Left renal cortex interstitium (tissue), 4 donors: ENCODE results near the gene ATF6. TPM values are rescaled to one million over a fixed set of nuclear protein-coding genes. Genes with fewer than 3 reads are reported as not detected.
"Not testable (repeated sequence)": the region's sequence is repeated elsewhere in the genome, so short reads cannot be mapped to it uniquely, and the experiment has no call there.

Experiments used
- DNase-seq, 4 donors: peaks; one replicate each; pipeline ENCODE4 v3.0.0-alpha.2; 2013; ENCODE audit warnings: low read depth in 4 of 4, low spot score in 2 of 4, missing footprints in 1 of 4
- polyA plus RNA-seq, 4 donors: library from polyadenylated mRNA; unstranded; fragments of 120-200 nt; gene quantifications; one replicate each; pipeline ENCODE4 v1.2.1, GENCODE V29; 2013; ENCODE audit not compliant: insufficient read length in 4 of 4

ATF6 gene
- polyA plus RNA-seq, 4 donors: 28.9 to 34.8 (median 31.5) TPM

GRCh38 chr1:161773791-161774190, 7.7 kb downstream of the ATF6 start:
- no peak for DNase-seq

- DNase-seq: no peak
These were observed 11.1 kb downstream of the ATF6 start for GRCh38 chr1:161777261-161777660.

- no peak for DNase-seq
These were observed 12.4 kb downstream of the ATF6 start for GRCh38 chr1:161778522-161778921.

GRCh38 chr1:161779393-161779792, 13.3 kb downstream of the ATF6 start:
- DNase-seq: no peak

- DNase-seq: no peak
These were observed 15.9 kb downstream of the ATF6 start for GRCh38 chr1:161781995-161782394.

GRCh38 chr1:161782886-161783285, 16.8 kb downstream of the ATF6 start:
- no peak for DNase-seq

GRCh38 chr1:161784968-161785367, 18.8 kb downstream of the ATF6 start:
- DNase-seq: no peak

GRCh38 chr1:161787355-161787754, 21.2 kb downstream of the ATF6 start:
- DNase-seq: no peak

- no peak for DNase-seq
These were observed 24.6 kb downstream of the ATF6 start for GRCh38 chr1:161790587-161791317.

- no peak for DNase-seq
These were observed 26.0 kb downstream of the ATF6 start for GRCh38 chr1:161791904-161792655.

GRCh38 chr1:161792740-161793139, 26.6 kb downstream of the ATF6 start:
- DNase-seq: peak in 2 of 4 donors; percentile 15 to 49

GRCh38 chr1:161799792-161800191, 33.7 kb downstream of the ATF6 start:
- DNase-seq: no peak

GRCh38 chr1:161801955-161802354, 35.8 kb downstream of the ATF6 start:
- no peak for DNase-seq

GRCh38 chr1:161803181-161803580, 37.1 kb downstream of the ATF6 start:
- no peak for DNase-seq

- no peak for DNase-seq
These were observed 39.5 kb downstream of the ATF6 start for GRCh38 chr1:161805399-161806197.

- DNase-seq: not testable (repeated sequence)
These were observed 43.1 kb downstream of the ATF6 start for GRCh38 chr1:161809202-161809601.

- DNase-seq: not testable (repeated sequence)
These were observed 43.5 kb downstream of the ATF6 start for GRCh38 chr1:161809656-161810055.

GRCh38 chr1:161810780-161811179, 44.7 kb downstream of the ATF6 start:
- no peak for DNase-seq

GRCh38 chr1:161816201-161816600, 50.1 kb downstream of the ATF6 start:
- no peak for DNase-seq

GRCh38 chr1:161817176-161817730, 51.1 kb downstream of the ATF6 start:
- no peak for DNase-seq

GRCh38 chr1:161820914-161821313, 54.8 kb downstream of the ATF6 start:
- no peak for DNase-seq
